ENCODE data around the gene BABAM2.
"Not testable (repeated sequence)": the region's sequence is repeated elsewhere in the genome, so short reads cannot be mapped to it uniquely, and the experiment has no call there.

BABAM2 gene

DNA sequence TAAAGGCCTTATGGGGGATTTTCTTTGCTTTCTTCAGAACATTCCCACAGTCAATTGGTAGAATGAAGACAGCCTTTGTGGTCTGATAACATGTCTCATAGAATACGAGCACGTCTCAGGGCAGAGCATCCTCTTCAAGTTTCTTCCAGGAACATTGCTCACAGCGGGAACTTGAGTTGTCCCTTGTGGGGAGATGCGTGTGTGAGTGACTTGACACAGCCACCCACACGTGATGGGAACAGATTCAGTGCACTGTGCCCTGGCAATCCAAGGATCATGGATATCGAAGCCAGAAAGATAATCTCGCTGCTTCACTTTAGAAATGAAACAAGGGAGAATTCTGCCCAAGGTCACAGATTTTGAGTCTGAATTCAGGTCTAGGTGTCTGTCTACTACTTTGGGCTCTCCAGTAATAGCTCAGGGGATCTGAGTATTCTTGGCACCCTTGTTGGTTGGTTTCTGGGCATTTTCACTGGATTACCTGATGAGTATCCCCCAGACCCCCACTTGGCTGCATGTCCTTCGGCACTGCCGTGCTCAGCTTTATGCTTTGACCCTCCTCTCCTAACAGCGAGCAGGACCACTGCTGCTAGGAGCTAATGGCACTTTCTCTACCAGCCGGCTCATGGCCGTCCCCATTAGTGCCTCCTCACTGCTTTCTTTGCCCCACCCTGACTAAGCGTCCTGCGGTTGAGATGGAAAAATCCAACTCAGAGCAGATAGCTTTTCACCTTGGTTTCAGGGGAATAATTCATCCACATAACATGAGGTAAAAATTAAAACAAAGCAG is 426.2 kb downstream of the BABAM2 start:
- no peak for DNase-seq

DNA sequence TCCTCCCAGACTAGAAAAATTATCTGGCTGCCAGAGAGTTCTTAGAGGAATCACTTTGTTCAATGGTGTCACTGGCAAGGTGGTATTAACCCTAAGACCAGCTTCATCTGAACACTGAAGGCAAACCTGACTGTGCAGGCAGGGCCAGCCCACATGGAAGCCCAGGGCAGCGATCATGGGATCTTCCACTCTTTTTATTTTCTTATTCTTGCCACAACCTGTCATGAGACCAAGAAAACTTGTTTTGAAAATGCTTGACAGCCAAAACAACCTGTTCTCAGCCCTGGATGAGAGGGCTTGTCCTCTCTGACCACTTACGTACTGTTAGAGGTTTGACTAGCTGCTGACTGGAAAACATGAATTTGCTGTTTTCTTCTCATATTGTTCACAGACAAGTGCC is 426.9 kb downstream of the BABAM2 start:
- no peak for DNase-seq

DNA sequence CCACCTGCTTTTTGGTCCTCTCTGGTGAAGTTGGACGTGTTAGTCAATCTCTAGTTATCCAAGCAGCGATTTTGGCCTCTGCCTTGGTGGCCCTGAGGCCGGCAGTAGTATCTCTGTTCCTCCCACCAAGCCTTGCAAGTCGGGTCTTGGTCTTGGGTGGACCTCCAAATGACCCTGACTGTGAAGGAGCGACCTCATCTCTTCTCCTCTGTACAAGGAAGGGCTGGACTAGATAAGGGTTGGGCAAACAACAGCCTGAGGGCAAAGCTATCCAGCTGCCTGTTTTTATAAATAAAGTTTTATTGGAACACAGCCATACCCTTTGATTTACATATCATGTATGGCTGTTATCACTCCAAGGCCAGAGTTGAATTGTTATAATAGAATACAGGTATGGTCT is 427.5 kb downstream of the BABAM2 start:
- no peak for DNase-seq

DNA sequence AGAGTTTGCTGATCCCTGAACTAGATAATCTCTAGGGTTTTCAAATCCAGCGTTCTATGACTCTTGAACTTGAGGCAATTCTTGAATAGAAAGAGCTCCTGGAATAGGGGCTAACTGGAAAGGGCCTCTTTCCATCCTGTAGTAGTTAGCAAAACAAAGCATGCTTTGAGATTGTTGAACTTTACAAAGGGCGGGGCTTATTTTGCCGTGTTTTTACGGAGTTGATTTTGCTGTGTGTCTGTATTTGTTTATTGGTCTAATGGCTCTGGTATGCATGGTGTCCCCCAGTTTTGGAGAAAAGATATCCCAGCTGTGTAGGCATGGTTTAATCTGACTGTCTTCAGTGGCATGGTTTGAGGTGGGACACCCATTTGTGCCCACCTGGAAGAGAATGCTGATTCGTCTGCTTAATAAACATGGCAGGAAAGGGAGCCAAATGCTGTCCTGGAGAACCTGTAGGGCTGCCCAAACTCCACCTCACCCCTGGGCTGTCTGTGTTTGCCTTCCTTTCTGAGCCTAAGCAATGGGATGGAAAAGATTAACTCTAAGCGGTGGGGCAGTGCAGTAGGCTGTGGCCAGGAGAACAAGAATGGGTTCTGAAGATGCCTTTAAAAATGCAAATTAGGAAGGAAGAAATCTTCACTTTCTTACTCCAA is 428.1 kb downstream of the BABAM2 start:
- DNase-seq, result no peak

DNA sequence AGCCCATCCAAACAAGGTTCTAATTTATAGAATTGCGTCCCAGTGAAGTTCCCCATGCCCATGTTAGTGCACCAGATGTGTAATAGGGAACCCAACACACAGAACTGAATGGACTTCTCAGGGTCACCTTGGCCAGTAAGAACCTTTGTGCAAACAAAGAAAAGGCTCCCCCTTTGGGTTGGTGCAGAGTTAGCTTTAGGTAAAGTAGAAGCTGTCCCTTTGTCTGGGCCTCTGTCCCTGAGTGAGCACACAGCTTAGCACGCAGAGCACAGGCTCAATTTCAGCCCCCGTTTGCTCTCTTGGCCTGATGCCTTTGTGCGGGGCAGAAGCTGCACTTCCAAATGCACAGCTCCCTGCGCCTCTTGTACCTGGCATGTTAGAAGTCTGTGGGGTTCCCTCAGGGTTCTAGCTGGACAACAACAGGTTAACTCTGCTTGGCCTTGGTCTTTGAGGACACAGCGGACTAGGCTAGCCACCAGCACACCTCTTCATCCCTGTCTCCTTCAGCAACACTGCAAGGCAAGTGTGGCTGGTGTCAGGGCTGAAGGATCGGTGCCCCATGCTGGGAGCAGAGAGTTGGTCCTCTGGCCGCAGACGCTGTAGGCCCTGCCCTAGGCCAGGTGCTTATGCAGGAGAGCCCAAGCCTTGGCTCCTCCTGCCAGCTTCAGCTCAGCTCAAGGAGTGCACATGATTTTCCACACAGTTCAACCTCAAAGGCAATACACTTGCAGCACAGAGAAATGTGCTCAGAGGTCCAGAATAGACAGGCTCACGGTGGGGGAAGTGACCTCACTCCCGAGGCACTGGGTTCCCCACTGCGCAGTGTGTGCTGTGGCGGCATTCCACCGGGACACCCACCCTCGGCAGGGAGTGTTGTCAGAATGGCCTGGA is 428.8 kb downstream of the BABAM2 start:
- no peak for DNase-seq

DNA sequence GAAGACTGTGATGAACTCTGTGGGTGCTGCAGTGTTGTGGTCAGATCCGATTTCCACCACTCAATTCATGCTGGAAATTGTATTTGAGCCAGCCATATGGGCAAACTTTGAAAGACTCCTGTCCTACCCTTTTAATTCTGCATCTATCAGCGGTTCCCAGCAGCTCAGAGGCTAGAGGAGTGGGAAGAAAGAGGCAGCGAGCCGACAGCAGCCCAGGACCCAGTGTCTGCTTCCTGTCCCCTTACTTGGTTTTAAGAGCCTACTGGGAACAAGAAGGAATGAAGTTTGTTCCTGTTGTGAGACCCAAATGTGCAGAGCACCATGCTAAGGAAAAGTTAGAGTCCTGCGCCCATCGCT is 429.5 kb downstream of the BABAM2 start:
- DNase-seq, result no peak

DNA sequence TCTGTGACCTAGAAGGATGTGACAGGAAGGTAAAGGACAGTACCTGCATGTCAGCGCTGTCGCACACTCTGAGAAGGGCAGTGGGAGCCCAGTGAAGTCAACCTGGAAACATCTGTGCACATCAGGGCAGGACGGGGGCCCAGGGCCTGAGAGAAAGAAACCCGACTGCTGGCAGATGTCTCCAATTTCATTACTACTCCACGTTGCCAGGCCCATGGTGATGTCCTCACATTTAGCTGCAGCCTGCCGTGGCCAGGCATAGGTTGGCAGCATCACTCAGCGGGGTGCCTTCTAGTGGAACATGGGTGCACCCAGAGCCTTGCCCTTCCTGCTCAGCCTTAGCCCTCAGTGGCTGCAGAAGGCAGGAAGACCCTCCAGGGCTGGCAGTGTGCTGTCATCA is 429.8 kb downstream of the BABAM2 start:
- DNase-seq, result no peak

DNA sequence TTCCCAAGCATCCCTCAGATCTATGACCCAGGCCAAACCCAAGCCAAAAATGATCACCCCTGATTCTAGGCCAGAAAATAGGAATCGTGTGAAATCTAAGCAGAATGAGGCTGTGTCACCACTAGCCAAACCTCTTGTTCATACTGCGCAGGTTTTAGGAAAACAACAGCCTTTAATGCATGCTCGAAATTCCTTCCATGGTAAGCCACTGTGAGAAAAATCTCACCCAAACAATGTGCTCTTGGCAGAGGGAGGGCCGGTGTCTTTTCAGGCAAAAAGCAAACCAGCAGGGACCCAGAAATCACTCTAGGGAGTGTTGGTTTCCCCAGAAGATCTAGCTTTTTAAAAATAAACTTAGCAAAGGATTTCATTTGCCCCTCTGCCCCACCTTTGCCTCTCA is 430.9 kb downstream of the BABAM2 start:
- DNase-seq, result no peak

DNA sequence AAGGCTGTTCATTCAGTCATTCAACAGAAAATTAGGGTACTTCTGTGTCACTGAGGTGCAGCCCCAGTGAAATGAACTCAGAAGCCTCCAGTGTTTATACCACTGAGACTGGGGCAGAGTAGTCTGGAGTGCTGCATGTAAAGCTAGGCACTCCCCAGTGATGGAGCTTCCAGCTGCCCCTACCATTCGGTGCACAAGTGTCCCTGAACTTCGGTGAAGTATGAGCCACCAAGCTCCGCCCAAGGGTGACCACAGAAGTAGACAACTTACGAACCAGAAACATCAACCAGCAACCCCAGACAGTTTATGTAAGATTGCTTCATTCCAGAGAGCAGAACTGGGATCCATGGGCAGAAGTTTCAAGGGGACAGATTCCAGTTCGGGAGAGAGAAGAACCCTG is 431.5 kb downstream of the BABAM2 start:
- DNase-seq, result no peak

DNA sequence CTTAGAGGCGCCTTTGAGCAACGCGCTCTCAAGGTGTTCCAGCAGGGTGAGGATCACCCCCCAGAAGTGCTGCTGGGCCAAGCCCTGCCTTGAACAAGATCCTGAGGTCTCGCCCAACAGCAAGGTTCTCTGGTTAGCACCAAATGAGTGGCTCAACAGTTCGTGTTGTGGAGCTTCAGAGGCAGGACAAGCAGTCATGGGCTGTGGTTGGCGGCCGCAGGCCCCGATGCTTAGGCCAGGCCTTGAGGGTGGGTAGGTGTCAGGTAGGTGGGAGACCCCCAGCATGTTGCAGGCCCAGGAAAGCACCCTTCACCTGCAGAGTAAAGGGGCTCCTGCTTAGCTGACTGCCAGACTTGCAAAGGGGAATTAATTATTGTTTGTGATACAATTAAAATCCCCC is 431.9 kb downstream of the BABAM2 start:
- DNase-seq, result no peak

DNA sequence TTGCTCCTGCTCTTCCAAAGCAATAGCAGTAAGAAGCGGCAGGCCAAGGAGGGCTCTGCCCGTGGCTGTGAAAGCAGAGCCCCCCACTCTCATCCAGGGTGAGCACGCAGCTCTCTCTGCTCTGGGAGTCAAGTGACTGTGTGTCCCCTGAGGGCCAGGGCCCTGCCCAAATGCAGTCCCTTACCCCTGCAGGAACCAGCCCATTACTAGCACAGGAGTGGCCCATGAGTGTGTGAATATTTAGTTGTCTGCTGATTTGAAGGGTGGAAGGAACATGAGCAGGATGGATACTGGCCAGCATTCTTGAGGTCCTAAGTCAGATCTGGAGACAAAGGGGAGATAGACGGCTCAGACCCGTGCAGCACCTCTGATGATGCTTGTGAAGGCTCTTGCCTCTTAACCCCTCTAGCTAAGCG is 432.5 kb downstream of the BABAM2 start:
- DNase-seq, result no peak

DNA sequence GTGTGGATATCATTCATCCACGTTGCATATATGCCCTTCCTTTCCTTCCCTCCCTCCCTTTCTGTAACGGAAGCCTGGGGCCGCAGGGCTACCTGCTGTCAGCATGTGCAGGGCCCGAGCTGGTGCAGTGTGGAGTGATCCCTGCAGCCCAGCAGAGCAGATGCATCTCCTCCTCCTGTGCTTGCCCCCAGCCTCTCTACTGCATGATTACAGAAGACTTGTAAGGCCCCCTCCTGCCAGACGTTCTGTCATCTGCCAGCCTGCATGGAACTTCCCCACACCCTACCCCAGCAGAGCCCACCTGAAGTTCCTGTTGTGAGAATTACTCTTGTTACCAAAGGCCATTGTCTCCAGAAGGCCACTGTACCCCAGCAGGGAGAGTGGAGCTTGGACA is 434.6 kb downstream of the BABAM2 start:
- no peak for DNase-seq

DNA sequence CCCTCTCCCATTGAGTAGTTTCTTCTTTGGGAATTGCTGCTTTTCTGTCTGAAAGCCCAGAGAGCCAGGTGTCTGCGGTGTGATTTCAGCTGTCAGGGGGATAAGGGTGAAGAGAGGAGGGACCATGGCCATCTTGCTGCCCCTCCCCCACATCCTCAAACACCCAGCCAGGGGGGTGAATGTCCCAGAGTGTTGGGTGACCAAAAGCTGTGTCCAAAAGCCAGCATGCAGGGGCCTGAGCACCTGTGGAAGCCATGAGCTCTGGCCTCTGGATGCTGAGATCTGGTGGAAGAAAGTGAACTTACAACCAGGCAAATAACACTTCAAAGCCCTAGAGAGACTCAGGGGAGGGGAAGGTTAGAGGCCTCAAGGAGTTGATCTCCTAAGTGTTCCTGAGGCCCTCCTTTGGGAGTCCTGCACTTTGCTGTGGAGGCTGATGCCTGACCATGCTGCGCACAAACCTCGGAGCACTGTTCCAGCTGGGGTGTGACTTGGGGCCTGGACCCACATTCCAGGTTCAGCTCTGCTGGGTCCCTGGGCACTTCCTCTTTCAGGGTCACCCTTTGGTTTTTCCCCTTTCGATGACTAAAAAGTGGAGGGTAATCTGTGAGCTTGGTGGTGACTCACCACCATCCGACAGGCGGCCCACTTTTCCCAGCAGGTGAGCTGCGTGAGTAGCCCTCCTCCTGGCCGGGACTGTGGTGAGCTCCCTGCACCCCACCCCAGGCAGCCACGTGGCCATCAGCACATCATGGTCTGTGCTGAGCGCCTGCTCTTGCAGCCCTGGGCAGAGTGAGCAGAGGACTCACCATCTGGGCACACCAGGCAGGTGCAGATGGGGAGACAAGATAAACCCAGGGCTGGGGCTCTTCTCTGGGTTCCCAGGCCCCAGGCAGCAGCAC is 435.3 kb downstream of the BABAM2 start:
- DNase-seq, result no peak

DNA sequence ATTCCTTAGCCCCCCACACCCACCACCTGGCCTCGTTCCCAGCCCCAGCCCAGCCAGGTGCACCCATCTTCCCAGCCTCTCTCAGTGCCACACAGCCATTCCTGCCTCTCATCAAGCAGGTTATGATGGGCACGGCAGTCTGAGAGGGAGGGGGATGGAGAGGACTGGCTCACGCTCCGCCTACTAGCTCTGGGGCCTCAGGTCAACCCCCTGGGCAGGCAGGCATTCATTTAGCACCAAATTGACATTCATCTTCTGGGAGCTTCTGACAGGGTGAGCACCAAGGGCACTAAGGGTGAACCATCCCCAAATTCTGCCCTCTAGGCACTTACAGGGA is 435.9 kb downstream of the BABAM2 start:
- DNase-seq, result no peak

DNA sequence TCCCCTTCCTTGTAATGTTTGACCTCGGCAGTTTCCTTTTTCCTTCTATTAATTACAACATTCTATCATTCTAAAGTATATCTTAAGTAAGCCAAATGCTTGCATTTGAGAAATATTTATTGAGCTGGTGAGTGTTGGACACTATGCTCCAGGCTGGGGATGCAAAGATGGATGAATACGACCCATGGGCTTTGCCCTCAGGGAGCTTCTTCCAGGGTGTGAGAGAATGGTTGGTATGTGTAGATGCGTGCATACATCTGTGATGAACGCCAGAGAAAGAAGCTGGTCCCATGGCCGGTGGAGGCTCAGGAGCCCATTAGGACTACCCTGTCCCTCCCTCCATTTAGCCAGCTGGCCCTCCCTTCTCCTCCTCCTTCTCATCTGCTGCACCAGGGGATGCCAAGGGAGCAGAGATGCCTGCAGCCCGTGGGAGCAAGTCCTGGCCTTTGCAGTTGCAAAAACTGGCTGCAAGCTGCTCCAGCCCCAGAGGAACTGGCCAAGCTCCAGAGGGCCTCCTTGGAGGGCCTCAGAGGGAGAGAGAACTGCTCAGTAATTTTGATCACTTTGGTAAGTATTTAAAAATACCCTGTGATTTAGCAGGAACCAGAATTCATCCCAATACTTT is 436.5 kb downstream of the BABAM2 start:
- no peak for DNase-seq

DNA sequence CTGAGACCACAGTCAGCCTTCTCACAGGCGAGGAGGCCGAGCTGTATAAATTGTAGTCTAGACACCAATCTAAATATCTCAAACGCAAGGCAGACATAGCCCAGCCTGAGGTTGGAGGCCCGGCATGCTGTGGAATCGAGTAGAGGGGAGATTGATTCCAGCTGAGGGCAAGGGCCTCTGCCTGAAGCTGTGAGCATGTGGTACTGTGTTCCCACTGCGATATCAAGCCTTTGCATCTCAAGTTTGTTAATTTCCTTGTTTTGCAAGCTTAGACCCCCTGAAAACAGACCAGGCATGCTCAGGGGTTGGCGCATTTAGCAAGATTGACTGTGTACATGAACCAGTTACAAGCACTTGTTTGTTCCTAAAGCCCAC is 437.0 kb downstream of the BABAM2 start:
- no peak for DNase-seq

DNA sequence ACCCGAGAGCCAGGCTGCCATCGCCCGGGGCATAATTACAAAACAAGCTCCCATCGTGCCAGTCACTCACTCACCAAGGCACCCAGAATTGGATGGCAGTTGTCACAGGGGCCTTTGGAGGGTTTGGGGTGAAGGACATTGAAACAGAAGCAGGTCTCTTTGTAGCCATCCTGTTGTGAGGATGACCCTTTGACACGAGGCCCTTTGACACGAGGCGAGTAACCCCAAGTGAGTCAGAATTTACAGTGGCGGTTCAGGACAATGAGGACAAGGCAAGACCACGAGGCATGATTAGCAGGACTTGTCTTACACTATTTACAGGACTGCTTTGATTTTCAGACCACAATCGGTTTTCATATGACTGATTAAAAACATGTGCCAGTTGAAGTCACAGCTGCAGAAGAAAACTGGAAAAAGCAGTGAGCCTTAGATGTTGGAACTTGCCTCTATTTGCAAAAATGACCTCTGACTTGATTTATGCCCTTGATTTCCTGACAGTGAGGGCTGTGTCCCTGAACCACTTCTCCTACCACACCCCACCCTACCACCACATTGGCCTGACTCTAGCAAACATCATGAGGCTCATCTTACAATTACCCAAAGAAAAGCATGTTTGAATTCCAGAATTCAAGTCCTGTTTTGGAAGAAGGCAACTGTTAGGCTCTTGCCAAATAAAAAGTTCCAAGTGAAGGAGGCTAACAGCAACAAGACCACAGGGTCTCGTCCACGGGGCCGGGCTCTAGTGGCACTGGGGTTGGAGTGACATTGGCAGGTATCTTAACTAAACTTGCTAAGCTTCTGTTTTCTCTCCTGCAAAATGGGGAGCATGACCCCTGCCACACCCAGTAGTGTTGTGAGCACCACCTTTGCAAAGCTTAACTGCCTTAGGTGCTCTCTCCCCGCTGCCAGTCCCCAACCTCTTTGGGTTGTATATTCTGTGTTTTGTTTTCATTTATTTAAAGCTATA is 437.7 kb downstream of the BABAM2 start:
- no peak for DNase-seq

DNA sequence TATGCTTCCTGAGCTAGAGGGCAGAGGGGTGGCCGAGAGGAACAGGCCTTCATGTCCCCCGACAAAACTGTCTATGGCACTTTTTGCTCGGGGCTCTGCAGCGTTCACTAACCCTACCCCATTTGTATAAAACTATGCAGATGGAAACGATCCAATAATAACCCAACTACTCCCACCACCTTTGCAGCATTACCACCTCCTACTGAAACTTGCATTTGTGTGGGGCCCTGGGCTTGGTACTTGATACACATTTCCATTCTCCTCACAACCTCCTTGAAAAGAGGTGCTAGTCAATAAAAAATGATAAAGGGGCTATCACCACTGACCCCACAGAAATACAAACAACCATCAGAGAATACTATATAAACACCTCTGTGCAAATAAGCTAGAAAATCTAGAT is 438.7 kb downstream of the BABAM2 start:
- no peak for DNase-seq

DNA sequence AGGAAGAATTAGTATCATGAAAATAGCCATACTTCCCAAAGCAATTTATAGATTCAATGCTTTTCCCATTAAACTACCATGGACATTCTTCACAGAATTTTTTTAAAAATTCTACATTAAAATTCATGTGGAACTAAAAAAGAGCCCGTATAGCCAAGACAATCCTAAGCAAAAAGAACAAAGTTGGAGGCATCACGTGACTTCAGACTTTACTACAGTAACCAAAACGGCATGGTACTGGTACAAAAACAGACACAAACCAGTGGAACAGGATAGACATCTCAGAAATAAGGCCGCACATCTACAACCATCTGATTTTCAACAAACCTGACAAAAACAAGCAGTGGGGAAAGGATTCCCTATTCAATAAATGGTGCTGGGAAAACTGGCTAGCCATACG is 440.2 kb downstream of the BABAM2 start:
- not testable (repeated sequence) for DNase-seq

DNA sequence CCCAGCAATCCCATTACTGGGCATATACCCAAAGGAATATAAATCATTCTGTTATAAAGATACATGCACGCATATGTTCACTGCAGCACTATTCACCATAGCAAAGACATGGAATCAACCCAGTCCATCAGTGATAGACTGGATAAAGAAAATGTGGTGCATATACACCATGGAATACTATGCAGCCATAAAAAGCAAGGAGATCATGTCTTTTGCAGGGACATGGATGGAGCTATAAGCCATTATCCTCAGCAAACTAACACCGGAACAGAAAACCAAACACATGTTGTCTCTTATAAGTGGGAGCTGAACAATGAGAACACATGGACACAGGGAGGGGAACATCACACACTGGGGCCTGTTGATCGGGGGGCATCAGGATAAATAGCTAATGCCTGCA is 441.3 kb downstream of the BABAM2 start:
- not testable (repeated sequence) for DNase-seq

DNA sequence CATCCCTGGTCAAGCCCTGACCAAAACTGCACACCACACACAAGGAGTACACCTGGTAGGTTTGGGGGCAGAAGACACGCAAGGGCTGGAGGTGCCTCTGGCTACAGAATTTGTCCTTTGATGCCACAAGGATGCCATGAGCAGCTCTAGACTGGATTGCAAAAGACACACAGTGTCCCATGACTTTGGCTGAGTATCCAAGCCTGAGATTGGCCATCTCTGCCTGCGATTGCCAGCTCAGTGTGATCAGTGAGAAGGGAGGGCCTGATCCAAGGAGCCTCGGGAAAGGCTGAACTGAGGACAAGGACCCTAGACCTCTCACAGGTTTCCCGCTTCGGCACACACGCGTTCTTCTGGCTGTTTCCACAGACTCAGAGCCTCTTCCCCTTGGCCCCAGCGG is 442.2 kb downstream of the BABAM2 start:
- DNase-seq, result no peak
